Upper lobe of left lung (tissue), 6 donors: ENCODE results near the gene CD276. TPM values are rescaled to one million over a fixed set of nuclear protein-coding genes. Genes with fewer than 3 reads are reported as not detected.

Source experiments
- ATAC-seq, 2 donors: fragments of 200-7000 bp; cut with Tn5 transposase; one replicate each; pipeline ENCODE4 v1.9.1; 2022; ENCODE audit warnings: mild to moderate bottlenecking in 2 of 2, moderate library complexity in 2 of 2; ENCODE audit not compliant: low FRiP score in 2 of 2
- DNase-seq, 2 donors: peaks; one replicate each; pipeline ENCODE4 v3.0.0-alpha.2; 2019 to 2020
- H3K27ac ChIP-seq, 4 donors: fragments of 200-600 bp; sonication (generic); one replicate each; pipeline ENCODE4 v1.5.1; 2016 to 2019
- H3K27me3 ChIP-seq, 4 donors: fragments of 200-600 bp; sonication (generic); one replicate each; pipeline ENCODE4 v1.5.1; 2017 to 2019
- H3K36me3 ChIP-seq, 4 donors: fragments of 200-600 bp; sonication (generic); one replicate each; pipeline ENCODE4 v1.5.1; 2016 to 2019
- H3K4me1 ChIP-seq, 4 donors: fragments of 200-600 bp; sonication (generic); one replicate each; pipeline ENCODE4 v1.5.1; 2018 to 2019
- H3K4me3 ChIP-seq, 4 donors: fragments of 200-600 bp; sonication (generic); one replicate each; pipeline ENCODE4 v1.5.1; 2017 to 2019; ENCODE audit warnings: mild to moderate bottlenecking in 2 of 4, moderate library complexity in 1 of 4
- H3K9me3 ChIP-seq, 4 donors: fragments of 200-600 bp; sonication (generic); one replicate each; pipeline ENCODE4 v1.5.1; 2018 to 2019
- CTCF ChIP-seq, 6 experiments: fragments of 450-650 bp in 4 of 6; fragments of 200-600 bp in 2 of 6; sonication (generic) in 2 of 6; IDR thresholded peaks; one replicate each; pipeline ENCODE4 v1.5.1; 2016 to 2019; ENCODE audit warnings: antibody characterized with exemption in 6 of 6
- EP300 ChIP-seq, 4 donors: sonication (generic); formaldehyde crosslinking; IDR thresholded peaks; one replicate each; pipeline ENCODE4 v1.5.1; 2017; ENCODE audit warnings: antibody characterized with exemption in 4 of 4, control low read depth in 2 of 4
- POLR2A ChIP-seq, 4 donors: fragments of 450-650 bp; IDR thresholded peaks; one replicate each; pipeline ENCODE4 v1.5.1; 2016 to 2017; ENCODE audit warnings: antibody characterized with exemption in 4 of 4, mild to moderate bottlenecking in 2 of 4
- POLR2AphosphoS5 ChIP-seq, 2 donors: sonication (generic); formaldehyde crosslinking; IDR thresholded peaks; one replicate each; pipeline ENCODE4 v1.5.1; 2017; ENCODE audit warnings: antibody characterized with exemption in 2 of 2
- WGBS, 2 donors: methylation state at CpG; one replicate each; pipeline ENCODE4 v1.1.5; 2017 to 2018; 5-methylcytosine and 5-hydroxymethylcytosine counted together
- total RNA-seq, 6 donors: library from RNA; depleted of rRNA in 4 of 6; stranded (reverse); fragments of >200 nt in 4 of 6; gene quantifications; one replicate each; pipeline versions ENCODE4 v1.1.0 to v1.2.1, GENCODE V29; 2016 to 2021
- donor health status: DM: no; HTN: no; CAD: no; lungs with moderate emphysema.
- donor health status: DM: no; HTN: yes; CAD: no; lungs with severe emphysema.

Gene CD276
- total RNA-seq, 6 donors from 2014 or later, result 32.2 to 83.6 (median 65.8) TPM

- no peaks in the 10 kb centered on the region for H3K9me3 ChIP-seq
- H3K36me3 ChIP-seq, result peaks cover 0 to 36% (median 16%) of the 10 kb centered on the region in 4 donors
- no peak overlapping the region for H3K27ac ChIP-seq
- DNase-seq (no peak), ATAC-seq (no peak)
- no peaks in the 10 kb centered on the region for H3K27me3 ChIP-seq
- no peak overlapping the region for H3K4me3 ChIP-seq
- peaks cover 0 to 43% (median 25%) of the 10 kb centered on the region in 4 donors for H3K4me1 ChIP-seq
- 89 to 97% methylated on average over 6 of the region's 6 CpGs for WGBS, 2 donors
- TF ChIP-seq POLR2A (IDR thresholded peaks at IDR 0.05), result no peak
- no peak for TF ChIP-seq CTCF (IDR thresholded peaks at IDR 0.05)
- no peak for TF ChIP-seq EP300 (IDR thresholded peaks at IDR 0.05)
- TF ChIP-seq POLR2AphosphoS5 (IDR thresholded peaks at IDR 0.05), result no peak
These were observed 24.5 kb downstream of the CD276 start for GRCh38 chr15:73708691-73709090.

GRCh38 chr15:73709241-73709640 is 25.1 kb downstream of the CD276 start:
- no peak overlapping the region for H3K4me3 ChIP-seq
- H3K9me3 ChIP-seq, result no peaks in the 10 kb centered on the region
- no peak overlapping the region for H3K27ac ChIP-seq
- peaks cover 0 to 41% (median 23%) of the 10 kb centered on the region in 4 donors for H3K4me1 ChIP-seq
- DNase-seq, result no peak
- peaks cover 0 to 39% (median 19%) of the 10 kb centered on the region in 4 donors for H3K36me3 ChIP-seq
- TF ChIP-seq POLR2A (IDR thresholded peaks at IDR 0.05) (no peak), EP300 (IDR thresholded peaks at IDR 0.05) (no peak), CTCF (IDR thresholded peaks at IDR 0.05) (no peak), POLR2AphosphoS5 (IDR thresholded peaks at IDR 0.05) (no peak)
- H3K27me3 ChIP-seq, result no peaks in the 10 kb centered on the region
- no peak for ATAC-seq
- WGBS, 2 donors, result 87 to 99% methylated on average over 6 of the region's 6 CpGs

- TF ChIP-seq EP300 (IDR thresholded peaks at IDR 0.05) (no peak), POLR2AphosphoS5 (IDR thresholded peaks at IDR 0.05) (no peak), CTCF (IDR thresholded peaks at IDR 0.05) (no peak), POLR2A (IDR thresholded peaks at IDR 0.05) (no peak)
- Histone ChIP-seq H3K9me3 (no peaks in the 10 kb centered on the region), H3K27ac (no peak overlapping the region), H3K4me1 (peaks cover 0 to 38% (median 20%) of the 10 kb centered on the region in 4 donors), H3K27me3 (no peaks in the 10 kb centered on the region), H3K4me3 (no peak overlapping the region), H3K36me3 (peaks cover 0 to 39% (median 19%) of the 10 kb centered on the region in 4 donors)
- 76 to 89% methylated on average over 3 to 4 of the region's 4 CpGs for WGBS, 2 donors
- ATAC-seq, result no peak
- DNase-seq, result no peak
These were observed 25.5 kb downstream of the CD276 start for GRCh38 chr15:73709686-73710085.

GRCh38 chr15:73710321-73710720 is 26.1 kb downstream of the CD276 start:
- Histone ChIP-seq H3K36me3 (peaks cover 0 to 39% (median 19%) of the 10 kb centered on the region in 4 donors), H3K4me1 (peaks cover 0 to 31% (median 14%) of the 10 kb centered on the region in 4 donors), H3K9me3 (no peaks in the 10 kb centered on the region), H3K27ac (no peak overlapping the region), H3K27me3 (no peaks in the 10 kb centered on the region), H3K4me3 (no peak overlapping the region)
- 79 to 81% methylated on average over 2 to 5 of the region's 5 CpGs for WGBS, 2 donors
- DNase-seq, result no peak
- no peak for ATAC-seq
- TF ChIP-seq POLR2AphosphoS5 (IDR thresholded peaks at IDR 0.05), result no peak
- TF ChIP-seq CTCF (IDR thresholded peaks at IDR 0.05), result no peak
- TF ChIP-seq EP300 (IDR thresholded peaks at IDR 0.05), result no peak

- Histone ChIP-seq H3K27me3 (no peaks in the 10 kb centered on the region), H3K27ac (no peak overlapping the region), H3K36me3 (peaks cover 0 to 39% (median 19%) of the 10 kb centered on the region in 4 donors), H3K4me3 (no peak overlapping the region), H3K9me3 (no peaks in the 10 kb centered on the region), H3K4me1 (peaks cover 0 to 32% (median 17%) of the 10 kb centered on the region in 4 donors)
- DNase-seq (peak in 1 of 2 donors; percentile 47), ATAC-seq (no peak)
- TF ChIP-seq EP300 (IDR thresholded peaks at IDR 0.05), result no peak
- TF ChIP-seq POLR2A (IDR thresholded peaks at IDR 0.05), result no peak
- no peak for TF ChIP-seq CTCF (IDR thresholded peaks at IDR 0.05)
- no peak for TF ChIP-seq POLR2AphosphoS5 (IDR thresholded peaks at IDR 0.05)
- 56 to 62% methylated on average over 3 to 4 of the region's 4 CpGs for WGBS, 2 donors
These were observed 27.3 kb downstream of the CD276 start for GRCh38 chr15:73711526-73711925.
